IMR-90 (cell line): Measurements from ENCODE around the gene MEIS1. TPM values are rescaled to one million over a fixed set of nuclear protein-coding genes. Genes with fewer than 3 reads are reported as not detected.

ENCODE experiments used
- BHLHE40 ChIP-seq: fragments of 150-350 bp; IDR thresholded peaks from 2 replicates; pipeline ENCODE4 v1.6.1; 2016; ENCODE audit warnings: mild to moderate bottlenecking, low read depth, low read length
- FOS ChIP-seq: fragments of 150-350 bp; IDR thresholded peaks from 2 replicates; pipeline ENCODE4 v1.6.1; 2016; ENCODE audit warnings: low read depth, low read length
- MXI1 ChIP-seq: IDR thresholded peaks from 2 replicates; pipeline ENCODE4 v1.6.1; 2012; ENCODE audit warnings: low read depth, mild to moderate bottlenecking, low read length, moderate library complexity, borderline replicate concordance
- polyA plus RNA-seq, 3 experiments: library from polyadenylated mRNA; depleted of rRNA; stranded (reverse); fragments of >200 nt; gene quantifications; 2 replicates each; pipeline ENCODE4 v1.2.3, GENCODE V29; 2012; ENCODE audit warnings: low replicate concordance in 1 of 3
- total RNA-seq: library from RNA; depleted of rRNA; stranded (reverse); fragments of >200 nt; gene quantifications from 2 replicates; pipeline ENCODE4 v1.2.3, GENCODE V29; 2012

The MEIS1 gene
- total and polyA plus RNA-seq, 2 of the 4 experiments (the other 2 are of a cell fraction) = 54.4 to 157 TPM

GRCh38 chr2:66582104-66582986 is 147.4 kb downstream of the MEIS1 start (continued):
- TF ChIP-seq BHLHE40 (no peak), MXI1 (no peak), FOS (no peak)
